A549 (cell line): ENCODE measurements around the gene SRGAP3. TPM values are rescaled to one million over a fixed set of nuclear protein-coding genes. Genes with fewer than 3 reads are reported as not detected.

Experiments used
- ATAC-seq, 2 experiments: fragments of 200-7000 bp in 1 of 2; fragments of >200 bp in 1 of 2; cut with Nextera tagmentation in 1 of 2; cut with Tn5 transposase in 1 of 2; 3 replicates each; pipeline versions ENCODE4 v1.8.0 to v1.9.1; 2018 to 2020; ENCODE audit warnings: mild to moderate bottlenecking in 1 of 2, moderate library complexity in 1 of 2
- CTCF ChIA-PET: fragments of 300-600 bp; sonication (Branson Sonifier 250); formaldehyde crosslinking; extraction: SDS; loops from one replicate; lab custom pipeline; 2021; ENCODE audit warnings: antibody characterized with exemption, inconsistent platforms; lab: Yijun Ruan, JAX
- POLR2A ChIA-PET: fragments of 350-600 bp; formaldehyde crosslinking; extraction: SDS; loops from one replicate; lab custom pipeline; 2021; ENCODE audit warnings: antibody characterized with exemption, inconsistent platforms; lab: Yijun Ruan, JAX
- DNase-seq, 2 experiments: peaks; one replicate each; pipeline versions ENCODE4 v3.0.0 to v3.0.0-alpha.2; 2011 to 2016; ENCODE audit warnings: low read depth in 1 of 2, low spot score in 1 of 2
- FAIRE-seq: peaks from 2 replicates; lab custom pipeline; 2011; peaks lifted over from hg19 to GRCh38; lab: Jason Lieb, UNC
- H3K27ac ChIP-seq, 2 experiments: fragments of >200 bp; sonication (Bioruptor Twin); formaldehyde crosslinking; 3 replicates each; pipeline ENCODE4 v1.5.1; 2016 to 2017
- H3K4me1 ChIP-seq: fragments of >200 bp; sonication (Bioruptor Twin); formaldehyde crosslinking; 3 replicates; pipeline ENCODE4 v1.6.1; 2016
- H3K4me2 ChIP-seq: fragments of >200 bp; sonication (Bioruptor Twin); formaldehyde crosslinking; 3 replicates; pipeline ENCODE4 v1.6.1; 2016
- H3K4me3 ChIP-seq: fragments of >200 bp; sonication (Bioruptor Twin); formaldehyde crosslinking; 3 replicates; pipeline ENCODE4 v1.5.1; 2016
- H3K9me3 ChIP-seq: fragments of >200 bp; sonication (Bioruptor Twin); formaldehyde crosslinking; 3 replicates; pipeline ENCODE4 v1.6.1; 2016
- CBX2 ChIP-seq: fragments of 200-600 bp; sonication (generic); IDR thresholded peaks from 2 replicates; pipeline ENCODE4 v1.6.1; 2016; ENCODE audit warnings: low read depth, mild to moderate bottlenecking, borderline replicate concordance
- CBX8 ChIP-seq: fragments of 200-600 bp; sonication (generic); IDR thresholded peaks from 2 replicates; pipeline ENCODE4 v1.6.1; 2016
- CHD2 ChIP-seq: fragments of 150-350 bp; IDR thresholded peaks from 2 replicates; pipeline ENCODE4 v1.6.1; 2014; ENCODE audit warnings: low read length; ENCODE audit not compliant: partially characterized antibody
- CHD4 ChIP-seq: fragments of 200-600 bp; sonication (generic); IDR thresholded peaks from 2 replicates; pipeline ENCODE4 v1.6.1; 2016; ENCODE audit warnings: antibody characterized with exemption, mild to moderate bottlenecking, borderline replicate concordance
- EHMT2 ChIP-seq: fragments of 200-600 bp; sonication (generic); IDR thresholded peaks from 2 replicates; pipeline ENCODE4 v1.6.1; 2016; ENCODE audit warnings: antibody characterized with exemption, low read depth, mild to moderate bottlenecking, moderate library complexity
- ESRRA ChIP-seq: fragments of 150-350 bp; IDR thresholded peaks from 2 replicates; pipeline ENCODE4 v1.6.1; 2014; ENCODE audit warnings: mild to moderate bottlenecking, low read length, borderline replicate concordance
- HDAC2 ChIP-seq: fragments of 200-600 bp; sonication (generic); IDR thresholded peaks from 2 replicates; pipeline ENCODE4 v1.6.1; 2016
- HOXB5 ChIP-seq: fragments of 250-450 bp; sonication (Bioruptor Pico); IDR thresholded peaks from 2 replicates; pipeline ENCODE4 v1.5.0; 2020; ENCODE audit warnings: mild to moderate bottlenecking, moderate library complexity
- JUN ChIP-seq, 2 experiments: fragments of >200 bp; sonication (Bioruptor Twin); formaldehyde crosslinking; IDR thresholded peaks; 2 replicates in 1 of 2; 3 replicates in 1 of 2; pipeline ENCODE4 v1.6.1; 2016 to 2017
- PHF8 ChIP-seq: fragments of 200-600 bp; sonication (generic); IDR thresholded peaks from 2 replicates; pipeline ENCODE4 v1.6.1; 2016; ENCODE audit warnings: low read depth, mild to moderate bottlenecking, antibody characterized with exemption, moderate library complexity, borderline replicate concordance
- RARB ChIP-seq: fragments of 250-450 bp; sonication (Bioruptor Pico); IDR thresholded peaks from 2 replicates; pipeline ENCODE4 v1.8.0; 2021; ENCODE audit warnings: mild to moderate bottlenecking, moderate library complexity
- RFX5 ChIP-seq: fragments of 450-650 bp; IDR thresholded peaks from 2 replicates; pipeline ENCODE4 v1.7.1; 2014; ENCODE audit warnings: antibody characterized with exemption, mild to moderate bottlenecking, moderate library complexity
- SMC3 ChIP-seq: fragments of >200 bp; sonication (Bioruptor Twin); formaldehyde crosslinking; IDR thresholded peaks from 3 replicates; pipeline ENCODE4 v1.6.1; 2018; ENCODE audit warnings: inconsistent platforms
- ZC3H11A ChIP-seq: fragments of 450-650 bp; IDR thresholded peaks from 2 replicates; pipeline ENCODE4 v1.6.1; 2014; ENCODE audit warnings: antibody characterized with exemption, mild to moderate bottlenecking
- WGBS: methylation state at CpG from one replicate; pipeline ENCODE4 v1.1.6; 2017; ENCODE audit errors: missing lambda C conversion rate; 5-methylcytosine and 5-hydroxymethylcytosine counted together
- polyA plus RNA-seq, 4 experiments: library from polyadenylated mRNA; depleted of rRNA in 3 of 4; stranded (reverse); fragments of >200 nt; fragmentation: RNase III in 1 of 4; extraction: RNeasy Plus Mini Kit Qiagen cat#74134 plus additional on column Dnase treatment in 1 of 4; gene quantifications; 2 replicates in 3 of 4; 3 replicates in 1 of 4; pipeline ENCODE4 v1.2.3, GENCODE V29; 2011 to 2017
- TF ChIP-seq, protein P1 (sequence below): fragments of 250-450 bp; sonication (Bioruptor Pico); IDR thresholded peaks from 2 replicates; pipeline ENCODE4 v1.5.0; 2020; ENCODE audit warnings: low read depth, mild to moderate bottlenecking, moderate library complexity
- TF ChIP-seq, protein P2 (sequence below): fragments of 450-650 bp; IDR thresholded peaks from 2 replicates; pipeline ENCODE4 v1.6.1; 2014; ENCODE audit warnings: antibody characterized with exemption
- TF ChIP-seq, protein P3 (sequence below): fragments of >200 bp; sonication (Bioruptor Twin); formaldehyde crosslinking; IDR thresholded peaks from 3 replicates; pipeline ENCODE4 v1.5.1; 2016
- TF ChIP-seq, protein P4 (sequence below): fragments of >200 bp; sonication (Bioruptor Twin); formaldehyde crosslinking; IDR thresholded peaks from 3 replicates; pipeline ENCODE4 v1.6.1; 2016

SRGAP3 gene
- polyA plus RNA-seq, 2 of the 4 experiments (the other 2 are of a cell fraction), result 1.6 to 2.5 TPM

DNA sequence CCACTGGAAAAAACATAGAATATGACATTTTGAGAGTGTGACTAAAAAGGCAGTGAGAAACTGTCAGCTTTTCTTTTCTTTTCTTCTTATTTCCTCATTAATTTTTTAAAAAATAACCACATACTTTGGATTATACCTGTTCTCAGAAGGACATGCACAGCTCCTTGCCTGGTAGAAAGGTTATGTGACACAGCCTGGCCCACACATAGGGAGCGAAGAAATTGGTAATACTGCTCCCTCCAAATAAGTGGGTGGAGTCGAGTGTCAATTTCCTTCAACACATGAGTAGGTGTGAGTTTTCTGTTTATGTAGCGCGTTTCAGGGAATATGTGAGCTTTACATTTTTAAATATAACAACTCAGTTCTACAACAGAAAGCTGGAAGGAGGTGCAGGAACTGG, 257.2 kb downstream of the SRGAP3 start:
- CTCF ChIA-PET, result interaction anchor here (1.0 to 2.1 kb wide), 5 partner anchors 12 to 310 kb away, joined by 3 to 7 read pairs (median 3); no protein-coding TSS in a partner anchor
- POLR2A ChIA-PET, result no interaction called here
- TF ChIP-seq CBX2 (no peak), HDAC2 (no peak), ESRRA (no peak), JUN (IDR thresholded peaks at IDR 0.05) (no peak)
- TF ChIP-seq, protein P1, sequence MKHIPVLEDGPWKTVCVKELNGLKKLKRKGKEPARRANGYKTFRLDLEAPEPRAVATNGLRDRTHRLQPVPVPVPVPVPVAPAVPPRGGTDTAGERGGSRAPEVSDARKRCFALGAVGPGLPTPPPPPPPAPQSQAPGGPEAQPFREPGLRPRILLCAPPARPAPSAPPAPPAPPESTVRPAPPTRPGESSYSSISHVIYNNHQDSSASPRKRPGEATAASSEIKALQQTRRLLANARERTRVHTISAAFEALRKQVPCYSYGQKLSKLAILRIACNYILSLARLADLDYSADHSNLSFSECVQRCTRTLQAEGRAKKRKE (CRISPR knock-in tag), result no peak

DNA sequence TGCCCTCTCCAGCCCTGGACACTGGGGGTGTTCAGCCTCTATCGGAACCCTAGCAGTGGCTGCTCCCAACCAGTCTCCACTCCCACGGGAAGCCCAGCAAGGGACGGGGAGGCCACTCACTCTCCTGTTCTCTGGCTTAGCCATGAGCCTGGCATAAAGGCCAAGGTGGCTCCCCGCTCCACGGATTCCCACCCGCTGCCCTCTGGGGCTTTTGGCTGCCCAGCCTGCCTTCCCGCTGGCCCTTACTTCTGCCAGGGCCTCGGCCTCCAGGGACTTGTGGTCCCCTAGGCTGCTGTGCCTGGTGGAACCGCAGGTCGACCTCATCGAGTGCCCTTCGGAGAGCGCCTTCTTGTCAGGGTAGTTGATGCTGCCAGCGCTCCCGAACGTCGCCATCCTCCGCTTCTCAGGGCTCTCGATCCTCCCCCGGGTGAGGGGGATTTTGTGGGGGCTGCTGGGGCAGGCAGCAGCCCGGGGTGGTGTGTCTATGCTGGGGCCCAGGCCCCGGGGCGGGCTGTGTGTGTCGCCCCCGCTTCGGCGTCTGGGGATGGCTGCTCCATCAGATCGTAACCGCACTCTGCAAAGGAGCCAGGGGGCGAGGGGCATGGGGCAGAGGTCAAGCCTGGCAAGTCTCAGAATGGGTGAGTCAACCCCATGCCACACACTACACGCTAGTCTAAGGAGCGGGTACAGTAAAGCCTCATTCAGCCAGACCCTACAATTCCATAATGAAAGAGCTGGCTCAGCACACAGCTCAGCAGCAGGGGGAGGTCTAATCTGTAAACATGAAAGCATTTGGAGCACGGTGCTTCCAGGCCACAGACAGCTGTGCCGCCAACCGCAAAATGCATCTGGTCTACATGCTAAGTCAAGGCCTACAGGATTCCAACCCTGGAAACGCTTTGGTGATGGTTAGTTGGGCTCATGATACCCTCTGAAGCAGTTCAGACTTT, 258.9 kb downstream of the SRGAP3 start:
- Histone ChIP-seq H3K4me3 (no peak overlapping the region), H3K9me3 (no peaks in the 10 kb centered on the region), H3K4me1 (no peaks in the 10 kb centered on the region), H3K27ac (no peak overlapping the region), H3K4me2 (no peak overlapping the region)
- CTCF ChIA-PET, result interaction anchor here (0.7 to 6.2 kb wide), 5 partner anchors 10 to 311 kb away, joined by 3 to 86 read pairs (median 3); no protein-coding TSS in a partner anchor
- TF ChIP-seq ZC3H11A (no peak), CHD4 (no peak), RARB (CRISPR knock-in tag) (no peak), EHMT2 (no peak), SMC3 (no peak), JUN (IDR thresholded peaks at IDR 0.05) (no peak), CHD2 (no peak)
- TF ChIP-seq, protein P1 (CRISPR knock-in tag), result no peak
- DNase-seq (no peak), ATAC-seq (no peak), FAIRE-seq (no peak)
- 82% methylated on average over 23 of the region's 36 CpGs for WGBS
- POLR2A ChIA-PET, result no interaction called here

More for the DNA sequence above, 257.2 kb downstream of the SRGAP3 start:
- DNase-seq, result no peak
- Histone ChIP-seq H3K4me2 (no peak overlapping the region), H3K9me3 (no peaks in the 10 kb centered on the region), H3K4me1 (no peaks in the 10 kb centered on the region), H3K4me3 (no peak overlapping the region), H3K27ac (no peak overlapping the region)
- ATAC-seq, result no peak
- no peak for FAIRE-seq
- WGBS, result 75% methylated on average over 4 of the region's 4 CpGs

DNA sequence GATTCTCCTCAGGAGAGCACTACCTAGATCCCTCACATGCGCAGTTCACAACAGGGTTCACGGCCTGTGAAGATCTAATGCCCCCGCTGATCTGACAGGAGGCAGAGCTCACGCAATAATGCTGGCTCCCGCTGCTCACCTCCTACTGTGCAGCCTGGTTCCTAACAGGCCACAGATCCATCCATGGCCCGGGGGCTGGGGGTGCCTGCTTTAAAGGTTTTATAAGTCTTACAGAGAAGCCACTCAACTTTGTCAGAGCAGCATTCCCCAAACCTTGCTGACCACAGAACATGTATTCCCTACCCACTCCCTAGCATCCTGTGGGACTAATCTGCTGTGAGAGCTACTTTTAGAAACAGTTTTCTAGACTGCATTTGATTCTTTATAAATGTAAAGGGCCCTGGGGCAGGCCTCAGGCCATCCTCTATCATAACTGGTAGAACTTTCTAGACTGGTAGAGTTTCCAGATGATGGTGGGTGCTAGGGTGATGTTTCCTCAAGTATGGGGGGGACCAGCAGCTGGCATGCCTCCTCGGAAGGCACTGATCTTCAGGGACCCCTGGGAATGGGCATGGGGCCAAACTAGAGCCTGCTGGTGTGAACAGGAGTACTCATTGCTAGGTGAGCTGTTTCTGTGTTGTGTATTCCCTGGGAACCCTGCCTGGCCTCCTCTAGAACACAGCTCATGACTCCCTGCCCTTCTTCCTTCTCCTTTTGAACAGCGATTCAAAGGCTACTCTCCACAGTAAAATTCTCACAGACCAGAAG, 260.5 kb downstream of the SRGAP3 start:
- DNase-seq (no peak), FAIRE-seq (no peak), ATAC-seq (no peak)
- 71% methylated on average over 8 of the region's 8 CpGs for WGBS
- CTCF ChIA-PET, result interaction anchor here (0.7 to 6.2 kb wide), 16 partner anchors 8 to 703 kb away, joined by 3 to 86 read pairs (median 4); partner anchors contain the start of gene SRGAP3
- POLR2A ChIA-PET, result no interaction called here
- Histone ChIP-seq H3K9me3 (no peaks in the 10 kb centered on the region), H3K4me3 (no peak overlapping the region), H3K4me1 (no peaks in the 10 kb centered on the region), H3K27ac (no peak overlapping the region), H3K4me2 (no peak overlapping the region)
- TF ChIP-seq, protein P2, sequence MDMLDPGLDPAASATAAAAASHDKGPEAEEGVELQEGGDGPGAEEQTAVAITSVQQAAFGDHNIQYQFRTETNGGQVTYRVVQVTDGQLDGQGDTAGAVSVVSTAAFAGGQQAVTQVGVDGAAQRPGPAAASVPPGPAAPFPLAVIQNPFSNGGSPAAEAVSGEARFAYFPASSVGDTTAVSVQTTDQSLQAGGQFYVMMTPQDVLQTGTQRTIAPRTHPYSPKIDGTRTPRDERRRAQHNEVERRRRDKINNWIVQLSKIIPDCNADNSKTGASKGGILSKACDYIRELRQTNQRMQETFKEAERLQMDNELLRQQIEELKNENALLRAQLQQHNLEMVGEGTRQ, result no peak
- TF ChIP-seq RFX5 (no peak), PHF8 (no peak), RARB (CRISPR knock-in tag) (no peak), HOXB5 (CRISPR knock-in tag) (no peak), JUN (IDR thresholded peaks at IDR 0.05) (no peak), CBX8 (no peak), CBX2 (no peak)
- TF ChIP-seq, protein P3, sequence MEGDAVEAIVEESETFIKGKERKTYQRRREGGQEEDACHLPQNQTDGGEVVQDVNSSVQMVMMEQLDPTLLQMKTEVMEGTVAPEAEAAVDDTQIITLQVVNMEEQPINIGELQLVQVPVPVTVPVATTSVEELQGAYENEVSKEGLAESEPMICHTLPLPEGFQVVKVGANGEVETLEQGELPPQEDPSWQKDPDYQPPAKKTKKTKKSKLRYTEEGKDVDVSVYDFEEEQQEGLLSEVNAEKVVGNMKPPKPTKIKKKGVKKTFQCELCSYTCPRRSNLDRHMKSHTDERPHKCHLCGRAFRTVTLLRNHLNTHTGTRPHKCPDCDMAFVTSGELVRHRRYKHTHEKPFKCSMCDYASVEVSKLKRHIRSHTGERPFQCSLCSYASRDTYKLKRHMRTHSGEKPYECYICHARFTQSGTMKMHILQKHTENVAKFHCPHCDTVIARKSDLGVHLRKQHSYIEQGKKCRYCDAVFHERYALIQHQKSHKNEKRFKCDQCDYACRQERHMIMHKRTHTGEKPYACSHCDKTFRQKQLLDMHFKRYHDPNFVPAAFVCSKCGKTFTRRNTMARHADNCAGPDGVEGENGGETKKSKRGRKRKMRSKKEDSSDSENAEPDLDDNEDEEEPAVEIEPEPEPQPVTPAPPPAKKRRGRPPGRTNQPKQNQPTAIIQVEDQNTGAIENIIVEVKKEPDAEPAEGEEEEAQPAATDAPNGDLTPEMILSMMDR, result no peak
- TF ChIP-seq, protein P1 (CRISPR knock-in tag), result no peak
- TF ChIP-seq, protein P4, sequence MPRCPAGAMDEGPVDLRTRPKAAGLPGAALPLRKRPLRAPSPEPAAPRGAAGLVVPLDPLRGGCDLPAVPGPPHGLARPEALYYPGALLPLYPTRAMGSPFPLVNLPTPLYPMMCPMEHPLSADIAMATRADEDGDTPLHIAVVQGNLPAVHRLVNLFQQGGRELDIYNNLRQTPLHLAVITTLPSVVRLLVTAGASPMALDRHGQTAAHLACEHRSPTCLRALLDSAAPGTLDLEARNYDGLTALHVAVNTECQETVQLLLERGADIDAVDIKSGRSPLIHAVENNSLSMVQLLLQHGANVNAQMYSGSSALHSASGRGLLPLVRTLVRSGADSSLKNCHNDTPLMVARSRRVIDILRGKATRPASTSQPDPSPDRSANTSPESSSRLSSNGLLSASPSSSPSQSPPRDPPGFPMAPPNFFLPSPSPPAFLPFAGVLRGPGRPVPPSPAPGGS, result no peak
